ENCODE measurements around the gene KLHL26.

KLHL26 gene

DNA sequence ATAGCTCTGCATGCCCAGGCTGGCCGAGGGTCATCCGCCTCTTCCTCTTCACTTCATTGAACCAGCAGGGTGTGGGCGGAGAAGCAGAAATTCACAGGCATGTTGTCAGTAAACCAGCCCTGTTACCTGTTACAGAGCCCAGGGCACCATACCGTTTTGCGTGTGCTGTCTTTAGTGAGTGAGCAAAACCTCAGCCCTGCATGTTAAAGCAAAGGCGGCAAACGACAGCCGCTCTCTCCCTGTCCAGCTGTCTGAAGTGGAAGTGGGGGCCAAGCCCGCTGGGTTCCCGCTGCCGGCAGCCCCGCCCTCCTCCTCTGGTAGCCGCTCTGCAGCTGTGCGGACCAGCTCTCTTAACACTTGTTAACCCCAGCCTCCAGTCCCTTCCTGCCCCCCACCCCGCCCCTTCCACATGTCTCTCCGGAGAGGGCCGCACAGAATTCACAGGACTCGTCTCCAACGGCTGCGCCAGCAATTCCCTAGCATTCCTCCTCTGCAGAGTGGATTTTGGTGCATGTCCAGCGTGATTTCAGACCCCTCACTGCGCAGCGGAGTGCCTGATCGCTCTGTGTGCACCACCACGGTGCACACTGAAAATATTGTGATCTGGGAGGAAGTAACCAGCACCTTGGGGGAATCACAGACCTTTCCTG is 12.7 kb downstream of the KLHL26 start:
- no peak for DNase-seq (ENCODE audit: low read depth)

- no peak for DNase-seq (ENCODE audit: low read depth)
Observed at GRCh38 chr19:18650021-18650390, 13.2 kb downstream of the KLHL26 start.

DNA sequence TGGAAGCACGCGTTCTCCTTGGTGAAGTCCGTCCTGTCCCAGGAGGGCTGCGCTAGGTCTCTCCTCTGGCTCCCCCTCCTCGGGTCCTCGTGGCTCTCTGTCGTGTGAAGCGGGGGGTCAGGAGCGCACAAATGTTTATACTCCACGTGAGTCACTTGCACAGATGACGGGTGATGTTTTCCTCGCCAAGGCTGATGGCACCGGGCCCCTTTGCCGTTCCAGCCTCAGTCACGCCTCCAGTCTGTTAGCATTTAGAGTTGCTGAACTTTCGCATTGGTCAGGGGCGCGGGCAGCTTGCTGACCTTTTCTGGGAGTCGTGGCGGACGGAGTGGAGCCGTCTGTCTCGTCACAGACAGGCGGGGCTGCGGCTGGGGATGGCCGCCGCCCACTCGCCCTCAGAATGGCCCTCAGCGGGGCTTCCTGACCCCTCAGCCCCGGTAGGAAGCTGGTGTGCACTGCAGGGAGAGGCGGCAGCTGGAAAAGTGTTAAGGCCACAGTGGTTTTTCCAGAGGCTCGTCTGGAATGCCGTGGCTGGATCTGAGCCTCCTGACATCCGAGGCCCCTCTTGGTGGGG is 13.7 kb downstream of the KLHL26 start:
- no peak for DNase-seq (ENCODE audit: low read depth)

DNA sequence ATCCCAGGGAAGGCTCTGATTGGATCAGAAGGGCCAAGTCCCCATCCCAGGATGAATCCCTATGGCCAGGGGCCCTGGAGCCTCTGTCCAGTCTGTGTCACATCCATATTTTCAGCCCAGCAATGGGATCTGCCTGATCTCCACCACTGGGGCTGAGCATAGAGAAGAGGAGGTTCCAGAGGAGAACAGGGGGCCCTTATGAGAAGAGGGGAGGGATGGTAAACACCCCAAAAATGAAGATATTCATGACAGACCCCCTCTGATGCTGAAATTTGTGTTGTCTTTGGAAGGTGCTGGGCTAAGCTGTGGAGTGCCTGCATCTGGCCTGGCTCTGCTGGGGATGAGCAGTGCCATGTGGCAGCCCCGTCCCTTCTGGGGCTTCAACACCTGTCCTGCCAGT is 14.5 kb downstream of the KLHL26 start:
- no peak for DNase-seq (ENCODE audit: low read depth)

GRCh38 chr19:18651733-18652132 is 14.9 kb downstream of the KLHL26 start:
- DNase-seq (ENCODE audit: low read depth) = no peak

DNA sequence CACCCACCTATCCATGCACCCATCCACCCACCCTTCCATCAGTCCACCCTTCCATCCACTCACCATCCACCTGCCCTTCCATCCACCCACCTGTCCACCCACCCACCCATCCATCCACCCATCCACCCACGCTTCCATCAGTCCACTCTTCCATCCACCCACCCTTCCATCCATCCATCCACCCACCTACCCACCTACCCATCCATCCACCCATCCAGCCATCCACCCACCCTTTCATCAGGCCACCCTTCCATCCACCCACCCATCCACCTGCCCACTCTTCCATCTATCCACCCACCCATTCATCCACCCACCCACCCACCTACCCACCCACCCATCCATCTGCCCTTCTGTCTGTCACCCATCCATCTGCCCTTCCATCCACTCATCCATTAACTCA is 17.0 kb downstream of the KLHL26 start:
- DNase-seq (ENCODE audit: low read depth) = no peak

GRCh38 chr19:18654469-18654868 is 17.6 kb downstream of the KLHL26 start:
- no peak for DNase-seq (ENCODE audit: low read depth)

GRCh38 chr19:18655173-18655844 is 18.5 kb downstream of the KLHL26 start:
- no peak for DNase-seq (ENCODE audit: low read depth)

DNA sequence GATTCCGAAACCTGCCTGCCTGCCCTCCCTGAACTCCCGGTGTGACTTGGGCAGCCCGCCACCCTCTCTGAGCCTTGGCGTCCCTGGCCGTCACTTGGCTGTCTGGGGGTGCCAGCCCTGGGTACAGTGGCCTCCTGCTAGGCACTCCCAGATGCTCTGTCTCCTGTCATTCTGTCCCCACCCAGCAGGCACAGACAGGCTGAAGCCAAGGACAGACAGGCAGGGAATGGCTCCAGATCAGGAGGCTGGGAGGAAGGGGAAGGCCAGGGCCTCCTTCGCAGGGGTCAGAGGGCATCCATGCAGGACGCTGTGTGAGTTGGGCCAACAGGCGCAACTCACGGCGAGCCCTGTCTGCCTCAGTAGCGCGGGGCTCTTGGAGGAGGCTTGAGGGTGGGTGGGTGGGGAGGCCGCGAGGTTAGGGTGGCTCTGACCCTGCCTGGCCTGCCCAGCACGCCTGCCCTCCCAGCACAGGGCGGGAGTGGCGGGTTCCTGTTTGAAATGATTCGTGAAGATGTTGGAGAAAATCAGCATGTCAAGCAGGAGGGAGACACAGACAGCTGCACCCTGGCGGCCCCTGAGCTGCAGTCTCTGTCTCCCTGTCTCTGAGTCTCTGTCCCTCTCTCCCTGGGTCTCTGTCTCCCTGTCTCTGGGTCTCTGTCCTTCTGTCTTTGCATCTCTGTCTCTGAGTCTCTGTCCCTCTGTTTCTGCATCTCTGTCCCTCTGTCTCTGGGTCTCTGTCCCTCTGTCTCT is 19.7 kb downstream of the KLHL26 start:
- no peak for DNase-seq (ENCODE audit: low read depth)

DNA sequence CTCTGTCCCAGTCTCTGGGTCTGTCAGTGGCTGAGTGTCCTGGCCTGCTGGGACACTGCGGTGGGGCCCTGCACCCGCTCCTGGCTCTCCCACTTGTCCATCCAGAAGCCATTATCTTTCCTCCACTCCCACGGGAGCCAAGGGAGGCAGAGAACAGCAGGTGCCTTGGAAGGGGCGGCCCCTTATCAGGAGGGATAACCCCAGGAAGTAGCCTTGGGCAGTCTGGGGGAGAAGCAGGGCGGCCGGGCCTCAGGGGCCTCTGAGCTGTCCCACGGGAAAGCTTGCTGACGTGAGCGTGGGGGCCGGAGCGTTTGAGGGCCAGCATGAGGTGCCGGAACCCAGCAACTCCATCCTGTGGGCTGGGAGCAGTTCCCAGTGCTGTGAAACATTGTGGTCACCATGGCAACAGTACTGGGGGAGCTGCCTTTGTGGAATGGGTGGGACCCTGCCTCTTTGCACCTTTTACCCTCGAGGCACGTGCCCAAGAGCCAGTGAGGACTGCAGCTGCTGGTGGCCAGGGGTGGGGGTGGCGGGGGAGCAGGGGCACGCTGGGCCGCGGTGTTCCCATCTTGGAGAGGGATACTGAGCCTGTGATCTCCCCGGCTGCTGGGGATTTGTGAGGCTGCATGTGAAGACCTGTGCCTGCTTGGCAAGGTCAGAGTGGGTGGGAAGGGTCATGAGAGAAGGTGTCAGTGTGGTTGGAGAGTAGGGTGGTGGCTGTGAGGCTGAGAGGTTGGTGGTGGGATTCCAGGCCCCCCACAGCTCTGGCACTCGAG is 20.9 kb downstream of the KLHL26 start:
- DNase-seq (ENCODE audit: low read depth) = no peak

DNA sequence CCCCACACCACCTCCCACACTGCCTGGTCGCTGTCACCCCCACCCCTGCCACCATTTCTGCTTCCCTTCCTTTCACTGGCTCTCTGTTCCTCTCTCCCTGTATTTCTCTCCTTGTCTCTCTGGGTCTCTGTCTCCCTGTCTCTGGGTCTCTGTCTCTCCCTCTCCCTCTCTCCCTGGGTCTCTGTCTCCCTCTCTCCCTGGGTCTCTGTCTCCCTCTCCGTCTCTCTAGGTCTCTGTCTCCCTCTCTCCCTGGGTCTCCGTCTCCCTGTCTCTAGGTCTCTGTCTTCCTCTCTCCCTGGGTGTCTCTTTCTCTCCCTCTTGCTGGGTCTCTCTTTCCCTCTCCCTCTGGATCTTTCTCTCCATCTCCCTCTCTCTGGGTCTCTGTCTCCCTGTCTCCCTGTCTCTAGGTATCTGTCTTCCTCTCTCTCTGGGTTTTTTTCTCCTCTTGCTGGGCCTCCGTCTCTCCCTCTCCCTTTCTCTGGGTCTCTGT is 21.6 kb downstream of the KLHL26 start:
- DNase-seq (ENCODE audit: low read depth) = no peak

GRCh38 chr19:18659281-18660050 is 22.6 kb downstream of the KLHL26 start:
- no peak for DNase-seq (ENCODE audit: low read depth)

- DNase-seq (ENCODE audit: low read depth) = no peak
Observed at GRCh38 chr19:18660051-18660910, 23.5 kb downstream of the KLHL26 start.

DNA sequence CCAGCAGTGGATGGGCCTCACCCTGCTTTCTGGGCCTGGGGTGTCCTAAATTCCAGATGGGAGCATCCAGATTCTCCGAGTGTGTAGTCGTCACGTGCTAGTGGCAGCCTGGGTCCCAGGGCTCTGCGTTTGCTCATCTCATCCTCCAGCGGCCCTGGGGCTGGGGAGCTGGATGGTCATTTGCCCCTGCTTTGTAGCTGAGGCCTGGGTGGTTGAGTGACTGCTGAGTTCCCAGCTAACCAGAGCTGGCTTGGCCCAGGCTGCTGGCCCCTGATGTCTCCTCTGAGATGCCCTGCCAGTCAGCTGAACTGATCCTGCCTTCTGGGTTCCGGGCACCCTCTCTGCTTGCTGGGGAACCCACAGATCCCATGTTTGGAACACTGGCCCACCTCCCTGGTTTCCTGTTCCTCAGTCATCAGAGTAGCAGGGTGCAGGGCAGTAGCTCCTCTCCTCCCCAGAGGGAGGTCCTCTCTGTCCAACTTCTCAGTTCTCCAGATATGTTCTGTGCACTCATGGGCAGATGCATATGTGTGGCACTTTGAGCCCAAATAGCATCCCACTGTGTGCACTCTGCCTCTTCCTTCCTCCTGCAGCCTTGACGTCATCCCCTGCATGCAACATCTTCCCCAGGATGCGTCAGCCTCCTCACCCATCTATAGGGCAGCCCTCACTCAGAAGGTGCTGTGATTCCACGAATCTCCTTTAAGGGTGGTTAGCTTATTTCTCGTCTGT is 24.3 kb downstream of the KLHL26 start:
- DNase-seq (ENCODE audit: low read depth) = no peak

- DNase-seq (ENCODE audit: low read depth) = no peak
Observed at GRCh38 chr19:18662972-18663732, 26.3 kb downstream of the KLHL26 start.

GRCh38 chr19:18663940-18664530 is 27.2 kb downstream of the KLHL26 start:
- DNase-seq (ENCODE audit: low read depth) = no peak

DNA sequence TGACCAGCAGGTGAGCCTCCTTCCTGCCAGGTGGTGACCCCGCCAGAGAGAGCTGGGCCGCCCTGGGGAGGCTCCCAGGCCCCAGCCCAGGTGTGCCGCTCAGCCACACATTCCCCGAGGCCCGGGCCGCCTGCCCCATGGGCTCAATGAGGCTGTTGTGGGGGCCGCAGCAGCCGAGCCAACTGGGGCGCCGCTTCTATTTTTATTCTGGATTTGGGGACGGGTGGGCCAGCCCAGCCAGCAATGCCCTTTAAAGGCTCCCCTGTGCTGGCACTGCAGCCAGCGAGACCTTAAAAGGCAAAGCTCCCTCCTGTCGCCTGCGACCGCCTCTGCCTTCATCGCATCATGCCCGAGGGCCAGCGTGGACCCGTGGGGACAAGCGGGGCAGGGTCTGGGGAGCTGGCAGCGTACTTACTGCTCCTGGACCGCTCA is 29.0 kb downstream of the KLHL26 start:
- no peak for DNase-seq (ENCODE audit: low read depth)

DNA sequence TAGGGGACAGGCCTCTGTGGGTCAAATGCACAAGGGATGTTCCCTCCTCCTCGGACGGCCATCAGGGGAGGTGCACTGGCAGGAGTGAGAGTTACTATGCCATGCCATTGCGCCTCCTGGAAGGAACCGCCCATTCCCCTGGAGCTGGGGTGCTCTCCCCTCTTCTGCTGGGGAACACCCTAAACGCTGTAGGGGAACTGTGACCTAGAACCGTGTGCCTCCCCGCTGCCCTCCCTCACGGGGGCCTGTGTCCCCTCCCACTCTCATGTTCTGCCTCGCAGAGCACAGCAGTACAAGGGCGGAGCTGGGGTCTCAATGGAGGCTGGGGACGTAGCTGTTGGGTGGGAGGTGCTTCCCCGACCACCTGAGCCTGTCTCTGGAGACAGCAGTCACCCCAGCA is 29.5 kb downstream of the KLHL26 start:
- DNase-seq (ENCODE audit: low read depth) = no peak
